ENCODE measurements around the gene WRNIP1.

DNA sequence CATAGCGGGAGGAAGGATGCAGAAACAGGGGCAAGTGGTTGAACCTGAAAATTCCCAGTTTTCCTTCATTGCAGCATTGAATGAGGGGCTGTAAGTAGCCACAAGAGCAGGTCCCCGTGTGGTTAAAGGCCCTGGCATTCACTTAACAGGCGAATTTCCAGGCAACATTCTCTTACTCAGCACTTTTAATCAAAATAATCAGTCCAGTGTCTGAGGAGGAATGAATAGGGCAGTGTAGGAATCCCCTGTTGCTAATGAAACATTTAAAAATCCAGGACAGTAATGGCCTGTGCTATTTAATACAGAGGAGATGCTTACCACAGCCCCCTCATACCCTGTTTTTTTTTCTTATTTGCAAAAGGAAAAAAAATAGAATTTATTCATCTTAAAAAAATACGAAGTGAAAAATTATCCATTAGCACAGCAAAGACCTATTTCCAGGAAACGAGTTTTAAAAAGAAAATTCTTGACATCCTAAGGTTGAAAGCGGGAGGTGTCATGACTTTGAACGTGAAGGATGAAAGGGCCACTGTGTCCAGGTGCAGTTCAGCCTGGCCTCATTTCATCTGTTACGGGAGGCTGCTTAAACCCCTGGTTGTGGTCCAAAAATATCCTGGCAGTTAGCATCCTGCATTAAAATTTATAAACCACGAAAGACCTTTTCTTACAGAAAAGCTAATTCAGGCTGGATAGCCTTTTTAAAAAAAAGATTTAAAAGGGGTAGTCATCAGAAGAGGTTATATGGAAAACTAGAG lies 34.7 kb upstream of the WRNIP1 start:
- TF ChIP-seq, protein P1, sequence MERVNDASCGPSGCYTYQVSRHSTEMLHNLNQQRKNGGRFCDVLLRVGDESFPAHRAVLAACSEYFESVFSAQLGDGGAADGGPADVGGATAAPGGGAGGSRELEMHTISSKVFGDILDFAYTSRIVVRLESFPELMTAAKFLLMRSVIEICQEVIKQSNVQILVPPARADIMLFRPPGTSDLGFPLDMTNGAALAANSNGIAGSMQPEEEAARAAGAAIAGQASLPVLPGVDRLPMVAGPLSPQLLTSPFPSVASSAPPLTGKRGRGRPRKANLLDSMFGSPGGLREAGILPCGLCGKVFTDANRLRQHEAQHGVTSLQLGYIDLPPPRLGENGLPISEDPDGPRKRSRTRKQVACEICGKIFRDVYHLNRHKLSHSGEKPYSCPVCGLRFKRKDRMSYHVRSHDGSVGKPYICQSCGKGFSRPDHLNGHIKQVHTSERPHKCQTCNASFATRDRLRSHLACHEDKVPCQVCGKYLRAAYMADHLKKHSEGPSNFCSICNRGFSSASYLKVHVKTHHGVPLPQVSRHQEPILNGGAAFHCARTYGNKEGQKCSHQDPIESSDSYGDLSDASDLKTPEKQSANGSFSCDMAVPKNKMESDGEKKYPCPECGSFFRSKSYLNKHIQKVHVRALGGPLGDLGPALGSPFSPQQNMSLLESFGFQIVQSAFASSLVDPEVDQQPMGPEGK (CRISPR knock-in tag; IDR thresholded peaks at IDR 0.05; ENCODE audit: borderline replicate concordance) = no peak
- no peak for TF ChIP-seq CSDC2 (CRISPR knock-in tag; IDR thresholded peaks at IDR 0.05)
- no peak for TF ChIP-seq ZFP3 (CRISPR knock-in tag; IDR thresholded peaks at IDR 0.05)
- no peak for TF ChIP-seq RARB (CRISPR knock-in tag; IDR thresholded peaks at IDR 0.05)
- TF ChIP-seq ARNTL (CRISPR knock-in tag; IDR thresholded peaks at IDR 0.05; ENCODE audit: borderline replicate concordance, low read depth) = no peak
- TF ChIP-seq ESRRG (CRISPR knock-in tag; IDR thresholded peaks at IDR 0.05) = no peak
- no peak for TF ChIP-seq TOX (CRISPR knock-in tag; IDR thresholded peaks at IDR 0.05; ENCODE audit: borderline replicate concordance)
- TF ChIP-seq ZFP30 (CRISPR knock-in tag; IDR thresholded peaks at IDR 0.05) = no peak
- TF ChIP-seq, protein P2, sequence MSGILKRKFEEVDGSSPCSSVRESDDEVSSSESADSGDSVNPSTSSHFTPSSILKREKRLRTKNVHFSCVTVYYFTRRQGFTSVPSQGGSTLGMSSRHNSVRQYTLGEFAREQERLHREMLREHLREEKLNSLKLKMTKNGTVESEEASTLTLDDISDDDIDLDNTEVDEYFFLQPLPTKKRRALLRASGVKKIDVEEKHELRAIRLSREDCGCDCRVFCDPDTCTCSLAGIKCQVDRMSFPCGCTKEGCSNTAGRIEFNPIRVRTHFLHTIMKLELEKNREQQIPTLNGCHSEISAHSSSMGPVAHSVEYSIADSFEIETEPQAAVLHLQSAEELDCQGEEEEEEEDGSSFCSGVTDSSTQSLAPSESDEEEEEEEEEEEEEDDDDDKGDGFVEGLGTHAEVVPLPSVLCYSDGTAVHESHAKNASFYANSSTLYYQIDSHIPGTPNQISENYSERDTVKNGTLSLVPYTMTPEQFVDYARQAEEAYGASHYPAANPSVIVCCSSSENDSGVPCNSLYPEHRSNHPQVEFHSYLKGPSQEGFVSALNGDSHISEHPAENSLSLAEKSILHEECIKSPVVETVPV (CRISPR knock-in tag; IDR thresholded peaks at IDR 0.05) = no peak
- no peak for TF ChIP-seq BACH2 (CRISPR knock-in tag; IDR thresholded peaks at IDR 0.05; ENCODE audit: borderline replicate concordance)
- no peak for TF ChIP-seq PPARA (CRISPR knock-in tag; IDR thresholded peaks at IDR 0.05; ENCODE audit: borderline replicate concordance)
- TF ChIP-seq TCF4 (CRISPR knock-in tag; IDR thresholded peaks at IDR 0.05; ENCODE audit: borderline replicate concordance) = no peak
- TF ChIP-seq, protein P3, sequence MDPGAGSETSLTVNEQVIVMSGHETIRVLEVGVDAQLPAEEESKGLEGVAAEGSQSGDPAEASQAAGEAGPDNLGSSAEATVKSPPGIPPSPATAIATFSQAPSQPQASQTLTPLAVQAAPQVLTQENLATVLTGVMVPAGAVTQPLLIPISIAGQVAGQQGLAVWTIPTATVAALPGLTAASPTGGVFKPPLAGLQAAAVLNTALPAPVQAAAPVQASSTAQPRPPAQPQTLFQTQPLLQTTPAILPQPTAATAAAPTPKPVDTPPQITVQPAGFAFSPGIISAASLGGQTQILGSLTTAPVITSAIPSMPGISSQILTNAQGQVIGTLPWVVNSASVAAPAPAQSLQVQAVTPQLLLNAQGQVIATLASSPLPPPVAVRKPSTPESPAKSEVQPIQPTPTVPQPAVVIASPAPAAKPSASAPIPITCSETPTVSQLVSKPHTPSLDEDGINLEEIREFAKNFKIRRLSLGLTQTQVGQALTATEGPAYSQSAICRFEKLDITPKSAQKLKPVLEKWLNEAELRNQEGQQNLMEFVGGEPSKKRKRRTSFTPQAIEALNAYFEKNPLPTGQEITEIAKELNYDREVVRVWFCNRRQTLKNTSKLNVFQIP (CRISPR knock-in tag; IDR thresholded peaks at IDR 0.05; ENCODE audit: borderline replicate concordance, low read depth) = no peak
- no peak for TF ChIP-seq SNAI2 (CRISPR knock-in tag; IDR thresholded peaks at IDR 0.05)
